Breast epithelium (tissue), 4 donors: ENCODE results near the gene PPP2R5D. TPM values are rescaled to one million over a fixed set of nuclear protein-coding genes. Genes with fewer than 3 reads are reported as not detected.

Source experiments
- DNase-seq, 2 donors: peaks; one replicate each; pipeline ENCODE4 v3.0.0-alpha.2; 2019; ENCODE audit warnings: low spot score in 2 of 2
- H3K27ac ChIP-seq, 2 donors: fragments of 200-600 bp; sonication (generic) in 1 of 2; one replicate each; pipeline ENCODE4 v1.5.1; 2016 to 2019; ENCODE audit warnings: mild to moderate bottlenecking in 1 of 2
- H3K27me3 ChIP-seq, 2 donors: fragments of 200-600 bp; sonication (generic) in 1 of 2; one replicate each; pipeline versions ENCODE4 v1.5.1 to v1.6.0; 2017 to 2019; ENCODE audit warnings: control low read depth in 1 of 2, mild to moderate bottlenecking in 1 of 2
- H3K36me3 ChIP-seq: fragments of 200-600 bp; one replicate; pipeline ENCODE4 v1.5.1; 2019
- H3K4me1 ChIP-seq, 2 donors: fragments of 200-600 bp; sonication (generic); one replicate each; pipeline ENCODE4 v1.5.1; 2016 to 2019; ENCODE audit warnings: control low read depth in 1 of 2
- H3K4me3 ChIP-seq, 3 donors: fragments of 200-600 bp; sonication (generic); 1 replicate in 2 of 3; 2 replicates in 1 of 3; pipeline ENCODE4 v1.5.1; 2016 to 2019; ENCODE audit warnings: mild to moderate bottlenecking in 3 of 3, moderate library complexity in 2 of 3
- H3K9me3 ChIP-seq, 2 donors: fragments of 200-600 bp; sonication (generic) in 1 of 2; one replicate each; pipeline ENCODE4 v1.5.1; 2016 to 2019; ENCODE audit warnings: control low read depth in 1 of 2
- POLR2A ChIP-seq: fragments of 450-650 bp; IDR thresholded peaks from one replicate; pipeline ENCODE4 v1.6.1; 2016; ENCODE audit warnings: antibody characterized with exemption, mild to moderate bottlenecking, moderate library complexity
- POLR2AphosphoS5 ChIP-seq, 3 donors: sonication (generic); formaldehyde crosslinking; IDR thresholded peaks; one replicate each; pipeline ENCODE4 v1.6.1; 2017; ENCODE audit warnings: antibody characterized with exemption in 3 of 3
- intact Hi-C: fragments of 100-400 bp; cut with DNase I; formaldehyde crosslinking; loops from one replicate; pipeline ENCODE4 v1.15.1; 2023; ENCODE audit warnings: low total_unique reads
- total RNA-seq, 3 donors: library from RNA; depleted of rRNA; stranded (reverse); fragments of >200 nt; gene quantifications; one replicate each; pipeline ENCODE4 v1.1.0, GENCODE V29; 2016
- TF ChIP-seq, protein P1 (sequence below), 3 donors: fragments of 450-650 bp; IDR thresholded peaks; one replicate each; pipeline ENCODE4 v1.5.1; 2016 to 2017; ENCODE audit warnings: antibody characterized with exemption in 3 of 3, mild to moderate bottlenecking in 3 of 3, moderate library complexity in 3 of 3

The PPP2R5D gene
- total RNA-seq, 3 donors from 2014 or later: 25.2 to 35.6 (median 34.7) TPM

GRCh38 chr6:43035495-43036194 is 51.3 kb downstream of the PPP2R5D start:
- TF ChIP-seq POLR2AphosphoS5 (IDR thresholded peaks at IDR 0.05) (no peak), POLR2A (no peak)
- TF ChIP-seq, protein P1, sequence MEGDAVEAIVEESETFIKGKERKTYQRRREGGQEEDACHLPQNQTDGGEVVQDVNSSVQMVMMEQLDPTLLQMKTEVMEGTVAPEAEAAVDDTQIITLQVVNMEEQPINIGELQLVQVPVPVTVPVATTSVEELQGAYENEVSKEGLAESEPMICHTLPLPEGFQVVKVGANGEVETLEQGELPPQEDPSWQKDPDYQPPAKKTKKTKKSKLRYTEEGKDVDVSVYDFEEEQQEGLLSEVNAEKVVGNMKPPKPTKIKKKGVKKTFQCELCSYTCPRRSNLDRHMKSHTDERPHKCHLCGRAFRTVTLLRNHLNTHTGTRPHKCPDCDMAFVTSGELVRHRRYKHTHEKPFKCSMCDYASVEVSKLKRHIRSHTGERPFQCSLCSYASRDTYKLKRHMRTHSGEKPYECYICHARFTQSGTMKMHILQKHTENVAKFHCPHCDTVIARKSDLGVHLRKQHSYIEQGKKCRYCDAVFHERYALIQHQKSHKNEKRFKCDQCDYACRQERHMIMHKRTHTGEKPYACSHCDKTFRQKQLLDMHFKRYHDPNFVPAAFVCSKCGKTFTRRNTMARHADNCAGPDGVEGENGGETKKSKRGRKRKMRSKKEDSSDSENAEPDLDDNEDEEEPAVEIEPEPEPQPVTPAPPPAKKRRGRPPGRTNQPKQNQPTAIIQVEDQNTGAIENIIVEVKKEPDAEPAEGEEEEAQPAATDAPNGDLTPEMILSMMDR (IDR thresholded peaks at IDR 0.05): no peak
- H3K4me1 ChIP-seq: no peaks in the 10 kb centered on the region
- H3K36me3 ChIP-seq: peaks cover 11% of the 10 kb centered on the region
- DNase-seq: no peak
- no peak overlapping the region for H3K27ac ChIP-seq
- no peak overlapping the region for H3K4me3 ChIP-seq
- H3K9me3 ChIP-seq: no peaks in the 10 kb centered on the region
- intact Hi-C loops: no loop called here
- H3K27me3 ChIP-seq: no peaks in the 10 kb centered on the region

GRCh38 chr6:43036712-43037111 is 52.3 kb downstream of the PPP2R5D start:
- intact Hi-C loops: no loop called here
- Histone ChIP-seq H3K4me1 (no peaks in the 10 kb centered on the region), H3K27me3 (no peaks in the 10 kb centered on the region), H3K9me3 (no peaks in the 10 kb centered on the region), H3K36me3 (peaks cover 11% of the 10 kb centered on the region), H3K4me3 (no peak overlapping the region), H3K27ac (no peak overlapping the region)
- DNase-seq: no peak
- no peak for TF ChIP-seq POLR2A
- TF ChIP-seq, protein P1 (IDR thresholded peaks at IDR 0.05): no peak
- no peak for TF ChIP-seq POLR2AphosphoS5 (IDR thresholded peaks at IDR 0.05)

- no peak overlapping the region for H3K4me3 ChIP-seq
- H3K36me3 ChIP-seq: peaks cover 11% of the 10 kb centered on the region
- no peaks in the 10 kb centered on the region for H3K27me3 ChIP-seq
- TF ChIP-seq, protein P1 (IDR thresholded peaks at IDR 0.05): no peak
- TF ChIP-seq POLR2A: no peak
- TF ChIP-seq POLR2AphosphoS5 (IDR thresholded peaks at IDR 0.05): no peak
- H3K27ac ChIP-seq: no peak overlapping the region
- no peak for DNase-seq
- no peaks in the 10 kb centered on the region for H3K4me1 ChIP-seq
- no peaks in the 10 kb centered on the region for H3K9me3 ChIP-seq
- intact Hi-C loops: no loop called here
These were observed 52.8 kb downstream of the PPP2R5D start for GRCh38 chr6:43037197-43037596.

DNA sequence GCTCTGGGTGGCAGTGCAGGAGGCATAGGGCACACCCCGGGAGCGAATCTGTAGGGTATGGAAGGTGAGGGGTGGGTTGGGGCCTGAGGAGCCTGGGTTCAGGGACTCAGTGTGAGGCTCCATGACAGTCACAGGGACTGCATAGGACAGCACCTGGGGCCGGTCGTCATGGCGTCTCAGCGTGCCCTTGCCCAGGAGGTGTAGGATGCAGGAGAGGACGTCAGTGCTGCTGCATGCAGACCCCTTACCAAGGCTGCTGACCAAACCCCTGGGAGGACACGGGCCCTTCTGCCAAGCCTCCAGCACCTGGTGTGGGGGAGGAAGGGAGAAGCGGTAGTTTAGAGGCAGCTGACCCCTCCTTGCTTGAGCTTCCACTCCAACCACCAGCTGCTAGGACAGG is 53.3 kb downstream of the PPP2R5D start:
- H3K36me3 ChIP-seq: peaks cover 11% of the 10 kb centered on the region
- no peaks in the 10 kb centered on the region for H3K9me3 ChIP-seq
- no peak overlapping the region for H3K27ac ChIP-seq
- TF ChIP-seq, protein P1 (IDR thresholded peaks at IDR 0.05): no peak
- TF ChIP-seq POLR2AphosphoS5 (IDR thresholded peaks at IDR 0.05) (no peak), POLR2A (no peak)
- H3K4me3 ChIP-seq: no peak overlapping the region
- H3K4me1 ChIP-seq: no peaks in the 10 kb centered on the region
- no peaks in the 10 kb centered on the region for H3K27me3 ChIP-seq
- intact Hi-C loops: no loop called here
- DNase-seq: no peak

DNA sequence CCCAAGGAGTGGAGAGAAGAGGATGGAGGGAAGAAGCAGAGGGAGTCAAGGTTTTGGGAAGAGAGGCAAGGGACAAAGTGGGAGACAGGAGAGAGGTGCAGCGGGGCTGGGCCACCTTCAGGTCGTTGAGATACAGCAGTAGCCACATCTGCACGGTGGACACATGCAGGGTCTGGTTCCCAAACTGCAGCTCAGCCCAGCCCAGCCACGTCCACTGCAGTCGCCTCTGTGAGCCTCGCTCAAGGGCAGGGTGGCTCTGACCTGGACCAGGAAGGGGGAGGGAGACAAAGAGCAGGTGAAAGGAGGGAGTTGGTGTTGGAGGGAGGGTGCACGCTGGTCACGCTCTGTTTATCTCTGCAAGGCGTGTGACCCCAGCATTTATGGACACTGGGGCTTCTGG is 54.4 kb downstream of the PPP2R5D start:
- Histone ChIP-seq H3K4me3 (no peak overlapping the region), H3K27me3 (no peaks in the 10 kb centered on the region), H3K9me3 (no peaks in the 10 kb centered on the region), H3K27ac (no peak overlapping the region), H3K4me1 (no peaks in the 10 kb centered on the region), H3K36me3 (peaks cover 11% of the 10 kb centered on the region)
- TF ChIP-seq POLR2A: no peak
- TF ChIP-seq, protein P1 (IDR thresholded peaks at IDR 0.05): no peak
- no peak for TF ChIP-seq POLR2AphosphoS5 (IDR thresholded peaks at IDR 0.05)
- intact Hi-C loops: no loop called here
- DNase-seq: no peak
